ENCODE measurements around the gene LUZP2.

The LUZP2 gene

GRCh38 chr11:25066706-25067105 lies 569.9 kb downstream of the LUZP2 start:
- no peaks in the 10 kb centered on the region for H3K36me3 ChIP-seq (ENCODE audit: control insufficient read depth in 5 of 5, insufficient read depth in 5 of 5, low read length in 5 of 5)
- H3K9me3 ChIP-seq (ENCODE audit: control insufficient read depth in 5 of 5, low read length in 5 of 5) = peaks cover 0 to 2% (median 0%) of the 10 kb centered on the region in 5 donors

GRCh38 chr11:25068451-25068850 lies 571.6 kb downstream of the LUZP2 start:
- H3K9ac ChIP-seq (ENCODE audit: low read length in 5 of 5) = no peak overlapping the region
- no peak overlapping the region for H3K4me3 ChIP-seq (ENCODE audit: low read depth in 1 of 5, low read length in 5 of 5)
- H3K4me1 ChIP-seq (ENCODE audit: control insufficient read depth in 5 of 5, insufficient read depth in 5 of 5, low read length in 5 of 5) = no peaks in the 10 kb centered on the region

More at GRCh38 chr11:25066706-25067105, 569.9 kb downstream of the LUZP2 start:
- H3K9ac ChIP-seq (ENCODE audit: low read length in 5 of 5) = no peak overlapping the region
- no peak overlapping the region for H3K27ac ChIP-seq (ENCODE audit: low read depth, low read length)
- no peaks in the 10 kb centered on the region for H3K4me1 ChIP-seq (ENCODE audit: control insufficient read depth in 5 of 5, insufficient read depth in 5 of 5, low read length in 5 of 5)
- no peaks in the 10 kb centered on the region for H3K27me3 ChIP-seq (ENCODE audit: control insufficient read depth in 5 of 5, insufficient read depth in 4 of 5, low read length in 5 of 5)
- H3K4me3 ChIP-seq (ENCODE audit: low read depth in 1 of 5, low read length in 5 of 5) = no peak overlapping the region

GRCh38 chr11:25094085-25094802 lies 597.4 kb downstream of the LUZP2 start:
- Histone ChIP-seq H3K27ac (ENCODE audit: low read depth, low read length) (no peak overlapping the region), H3K4me3 (ENCODE audit: low read depth in 1 of 5, low read length in 5 of 5) (no peak overlapping the region), H3K9ac (ENCODE audit: low read length in 5 of 5) (no peak overlapping the region), H3K9me3 (ENCODE audit: control insufficient read depth in 5 of 5, low read length in 5 of 5) (no peaks in the 10 kb centered on the region), H3K4me1 (ENCODE audit: control insufficient read depth in 5 of 5, insufficient read depth in 5 of 5, low read length in 5 of 5) (no peaks in the 10 kb centered on the region), H3K27me3 (ENCODE audit: control insufficient read depth in 5 of 5, insufficient read depth in 4 of 5, low read length in 5 of 5) (no peaks in the 10 kb centered on the region), H3K36me3 (ENCODE audit: control insufficient read depth in 5 of 5, insufficient read depth in 5 of 5, low read length in 5 of 5) (no peaks in the 10 kb centered on the region)

More at GRCh38 chr11:25068451-25068850, 571.6 kb downstream of the LUZP2 start:
- peaks cover 0 to 4% (median 0%) of the 10 kb centered on the region in 5 donors for H3K9me3 ChIP-seq (ENCODE audit: control insufficient read depth in 5 of 5, low read length in 5 of 5)
- H3K27ac ChIP-seq (ENCODE audit: low read depth, low read length) = no peak overlapping the region
- H3K27me3 ChIP-seq (ENCODE audit: control insufficient read depth in 5 of 5, insufficient read depth in 4 of 5, low read length in 5 of 5) = no peaks in the 10 kb centered on the region
- H3K36me3 ChIP-seq (ENCODE audit: control insufficient read depth in 5 of 5, insufficient read depth in 5 of 5, low read length in 5 of 5) = no peaks in the 10 kb centered on the region

- Histone ChIP-seq H3K4me1 (ENCODE audit: control insufficient read depth in 5 of 5, insufficient read depth in 5 of 5, low read length in 5 of 5) (no peaks in the 10 kb centered on the region), H3K9me3 (ENCODE audit: control insufficient read depth in 5 of 5, low read length in 5 of 5) (no peaks in the 10 kb centered on the region), H3K36me3 (ENCODE audit: control insufficient read depth in 5 of 5, insufficient read depth in 5 of 5, low read length in 5 of 5) (no peaks in the 10 kb centered on the region), H3K4me3 (ENCODE audit: low read depth in 1 of 5, low read length in 5 of 5) (no peak overlapping the region), H3K27ac (ENCODE audit: low read depth, low read length) (no peak overlapping the region), H3K27me3 (ENCODE audit: control insufficient read depth in 5 of 5, insufficient read depth in 4 of 5, low read length in 5 of 5) (no peaks in the 10 kb centered on the region), H3K9ac (ENCODE audit: low read length in 5 of 5) (no peak overlapping the region)
Measured at GRCh38 chr11:25119416-25119815, 622.6 kb downstream of the LUZP2 start.
